Stimulated activated CD8-positive, alpha-beta memory T cell treated with anti-CD3 and anti-CD28 coated beads, Interleukin-15, amount 100 ng/mL, for 24 hours (primary cell): ENCODE data around the gene FHAD1.

ENCODE experiments used
- DNase-seq: peaks from one replicate; pipeline ENCODE4 v3.0.0-alpha.2; 2020; ENCODE audit warnings: low read depth

The FHAD1 gene

GRCh38 chr1:15400627-15401026 lies 153.6 kb downstream of the FHAD1 start:
- DNase-seq, result no peak

GRCh38 chr1:15401391-15402055 lies 154.5 kb downstream of the FHAD1 start:
- DNase-seq, result no peak

GRCh38 chr1:15402809-15403450 lies 155.9 kb downstream of the FHAD1 start:
- DNase-seq, result no peak

GRCh38 chr1:15403962-15404580 lies 157.0 kb downstream of the FHAD1 start:
- DNase-seq, result no peak

- no peak for DNase-seq
Observed at GRCh38 chr1:15405106-15405850, 158.3 kb downstream of the FHAD1 start.

- no peak for DNase-seq
Observed at GRCh38 chr1:15406614-15407559, 159.9 kb downstream of the FHAD1 start.

GRCh38 chr1:15407580-15407979 lies 160.6 kb downstream of the FHAD1 start:
- no peak for DNase-seq

- no peak for DNase-seq
Observed at GRCh38 chr1:15408890-15409387, 161.9 kb downstream of the FHAD1 start.

- DNase-seq, result peak; percentile 55
Observed at GRCh38 chr1:15409388-15410222, 162.6 kb downstream of the FHAD1 start, which contains the start of gene EFHD2. Gene EFHD2, plus strand, starts transcription at chr1:15409888. Its CDS starts 84 bp downstream, at chr1:15409972.

GRCh38 chr1:15410223-15410883 lies 163.3 kb downstream of the FHAD1 start:
- DNase-seq, result no peak

GRCh38 chr1:15410884-15411245 lies 163.8 kb downstream of the FHAD1 start:
- no peak for DNase-seq

- no peak for DNase-seq
Observed at GRCh38 chr1:15411593-15412137, 164.6 kb downstream of the FHAD1 start.

GRCh38 chr1:15412175-15412800 lies 165.3 kb downstream of the FHAD1 start:
- DNase-seq, result no peak

GRCh38 chr1:15412843-15413242 lies 165.8 kb downstream of the FHAD1 start:
- no peak for DNase-seq

- DNase-seq, result no peak
Observed at GRCh38 chr1:15413563-15414444, 166.8 kb downstream of the FHAD1 start.

- DNase-seq, result no peak
Observed at GRCh38 chr1:15414445-15414983, 167.5 kb downstream of the FHAD1 start.

- no peak for DNase-seq
Observed at GRCh38 chr1:15417059-15417934, 170.3 kb downstream of the FHAD1 start.
